Endothelial cell of umbilical vein (primary cell): ENCODE measurements around the gene SMARCC1. TPM values are rescaled to one million over a fixed set of nuclear protein-coding genes. Genes with fewer than 3 reads are reported as not detected.

Experiments used
- BruUV-seq: library from RNA; stranded (reverse); fragments of 400-500 nt; replicated peaks from 2 replicates; lab custom pipeline; 2021; lab: Mats Ljungman, UMichigan
- CTCF ChIA-PET: fragments of 300-600, 350-600 bp; sonication (Branson Sonifier 250); formaldehyde crosslinking; loops from one replicate; lab custom pipeline; 2021; ENCODE audit warnings: antibody characterized with exemption, inconsistent platforms; lab: Charles Lee
- POLR2A ChIA-PET: fragments of 300-600, 350-600 bp; sonication (Branson Sonifier 250); formaldehyde crosslinking; loops from one replicate; lab custom pipeline; 2021; ENCODE audit warnings: antibody characterized with exemption, inconsistent platforms; lab: Charles Lee
- DNase-seq: peaks from one replicate; pipeline ENCODE4 v3.0.0-alpha.2; 2011; ENCODE audit warnings: low read depth, low spot score
- FAIRE-seq: peaks from 2 replicates; lab custom pipeline; 2011; peaks lifted over from hg19 to GRCh38; lab: Jason Lieb, UNC
- H2AFZ ChIP-seq: 2 replicates; pipeline ENCODE4 v1.6.0; 2012; ENCODE audit warnings: low read depth, low read length, control low read depth, inconsistent platforms
- H3K27ac ChIP-seq: 2 replicates; pipeline ENCODE4 v1.5.1; 2011; ENCODE audit warnings: low read depth, mild to moderate bottlenecking, control low read depth, low read length, moderate library complexity; ENCODE audit not compliant: insufficient read depth
- H3K27me3 ChIP-seq, 2 experiments: 2 replicates each; pipeline versions ENCODE4 v1.6.0 to v1.6.1; 2011; ENCODE audit warnings: low read length in 2 of 2, mixed read lengths in 1 of 2; ENCODE audit not compliant: control insufficient read depth in 2 of 2, insufficient read depth in 2 of 2
- H3K36me3 ChIP-seq, 2 experiments: 2 replicates in 1 of 2; 3 replicates in 1 of 2; pipeline ENCODE4 v1.5.1; 2011; ENCODE audit warnings: low read length in 2 of 2, mild to moderate bottlenecking in 1 of 2, moderate library complexity in 1 of 2; ENCODE audit not compliant: control insufficient read depth in 2 of 2, insufficient read depth in 2 of 2; ENCODE audit errors: extremely low read depth in 1 of 2
- H3K4me1 ChIP-seq: 3 replicates; pipeline ENCODE4 v1.5.1; 2011; ENCODE audit warnings: mild to moderate bottlenecking, low read length; ENCODE audit not compliant: control insufficient read depth, insufficient read depth; ENCODE audit errors: extremely low read depth
- H3K4me2 ChIP-seq: 2 replicates; pipeline ENCODE4 v1.6.1; 2011; ENCODE audit warnings: low read length, control low read depth, mixed read lengths; ENCODE audit not compliant: insufficient read depth
- H3K4me3 ChIP-seq, 3 experiments: fragments of 200-600 bp in 1 of 3; sonication (generic), shearing (Covaris generic) in 1 of 3; replicated peaks in 1 of 3; 2 replicates each; pipeline ENCODE4 v1.5.1; 2011 to 2016; ENCODE audit warnings: control low read depth in 3 of 3, low read length in 3 of 3, mild to moderate bottlenecking in 2 of 3, inconsistent platforms in 1 of 3, low read depth in 1 of 3, moderate library complexity in 1 of 3; ENCODE audit not compliant: insufficient read depth in 1 of 3
- H3K79me2 ChIP-seq: 2 replicates; pipeline ENCODE4 v1.6.0; 2012; ENCODE audit warnings: low read length, inconsistent platforms; ENCODE audit not compliant: control insufficient read depth, insufficient read depth
- H3K9ac ChIP-seq: replicated peaks from 2 replicates; pipeline ENCODE3; 2011; ENCODE audit warnings: low read length, control low read depth; ENCODE audit not compliant: insufficient read depth; ENCODE audit errors: extremely low read depth
- H3K9me1 ChIP-seq: replicated peaks from 3 replicates; pipeline ENCODE4 v1.6.0; 2011; ENCODE audit warnings: mild to moderate bottlenecking, low read length; ENCODE audit not compliant: control insufficient read depth, insufficient read depth; ENCODE audit errors: extremely low read depth
- H3K9me3 ChIP-seq: replicated peaks from 2 replicates; pipeline ENCODE4 v1.5.1; 2012; ENCODE audit warnings: low read length, inconsistent platforms; ENCODE audit not compliant: control insufficient read depth, insufficient read depth
- H4K20me1 ChIP-seq: replicated peaks from 2 replicates; pipeline ENCODE3; 2011; ENCODE audit warnings: mild to moderate bottlenecking, low read length; ENCODE audit not compliant: control insufficient read depth, insufficient read depth; ENCODE audit errors: extremely low read depth
- EZH2 ChIP-seq: IDR thresholded peaks from 2 replicates; pipeline ENCODE4 v1.6.1; 2012; ENCODE audit warnings: borderline replicate concordance, low read depth, mild to moderate bottlenecking, moderate library complexity, low read length, inconsistent platforms; ENCODE audit not compliant: severe bottlenecking
- FOS ChIP-seq: IDR thresholded peaks from 2 replicates; pipeline ENCODE4 v1.6.1; 2011; ENCODE audit warnings: mild to moderate bottlenecking, low read length, moderate library complexity, borderline replicate concordance; ENCODE audit not compliant: insufficient read depth
- GATA2 ChIP-seq: IDR thresholded peaks from 2 replicates; pipeline ENCODE4 v1.7.0; 2011; ENCODE audit warnings: low read depth, mild to moderate bottlenecking, moderate library complexity, mixed read lengths, low read length; ENCODE audit not compliant: insufficient read length, insufficient read depth
- JUN ChIP-seq: IDR thresholded peaks from 2 replicates; pipeline ENCODE4 v1.6.1; 2011; ENCODE audit warnings: borderline replicate concordance, low read depth; ENCODE audit not compliant: insufficient read length, insufficient read depth
- MYC ChIP-seq: IDR thresholded peaks from one replicate; pipeline ENCODE4 v1.6.1; 2011; ENCODE audit warnings: mild to moderate bottlenecking, low read depth, low read length
- POLR2A ChIP-seq: IDR thresholded peaks from 2 replicates; pipeline ENCODE4 v1.6.1; 2012; ENCODE audit warnings: low read depth, mild to moderate bottlenecking, control low read depth, low read length
- POLR2AphosphoS5 ChIP-seq: IDR thresholded peaks from 2 replicates; pipeline ENCODE4 v1.6.1; 2012; ENCODE audit warnings: low read depth, mild to moderate bottlenecking, control low read depth, low read length, moderate library complexity; ENCODE audit not compliant: insufficient read depth
- dilution Hi-C: fragments of 300-500 bp; cut with MboI; formaldehyde crosslinking; loops from one replicate; pipeline ENCODE4 v1.15.0; 2019; ENCODE audit warnings: low sequenced_read_pairs; ENCODE audit not compliant: extremely low pct_ligation_motif_present
- intact Hi-C: fragments of 100-400 bp; cut with micrococcal nuclease; formaldehyde crosslinking; loops from one replicate; pipeline ENCODE4 v1.10.0; 2022
- polyA plus RNA-seq, 4 experiments: library from polyadenylated mRNA; depleted of rRNA in 3 of 4; stranded (reverse) in 3 of 4; unstranded in 1 of 4; fragments of >200 nt; gene quantifications; 2 replicates each; pipeline versions ENCODE4 v1.2.1 to v1.2.3, GENCODE V29; 2011 to 2012; ENCODE audit warnings: missing spikeins in 1 of 4
- total RNA-seq: library from RNA; stranded (reverse); gene quantifications from 2 replicates; pipeline ENCODE4 v1.2.3, GENCODE V29; 2021
- TF ChIP-seq, protein P1 (sequence below), 2 donors: IDR thresholded peaks; 1 replicate in 1 of 2; 2 replicates in 1 of 2; pipeline ENCODE4 v1.5.1; 2011; ENCODE audit warnings: low read length in 2 of 2, mild to moderate bottlenecking in 2 of 2, moderate library complexity in 2 of 2, control low read depth in 1 of 2, inconsistent platforms in 1 of 2, low read depth in 1 of 2; ENCODE audit not compliant: insufficient read depth in 1 of 2; ENCODE audit errors: extremely low read depth in 1 of 2
- TF ChIP-seq, protein P2 (sequence below): IDR thresholded peaks from 2 replicates; pipeline ENCODE4 v1.6.1; 2011; ENCODE audit not compliant: insufficient read depth, insufficient read length

The SMARCC1 gene
- total and polyA plus RNA-seq, 2 donors (not counting 3 experiments of a cell fraction or from before 2014, with no cell fraction given), result 23.0 to 138 TPM

- peaks cover 75% of the 10 kb centered on the region for H3K79me2 ChIP-seq
- FAIRE-seq, result no peak
- intact Hi-C loops, result no loop called here
These were observed 15.5 kb downstream of the SMARCC1 start for GRCh38 chr3:47766186-47766585.

GRCh38 chr3:47762233-47762632 is 19.5 kb downstream of the SMARCC1 start:
- Histone ChIP-seq H3K36me3 (no peaks in the 10 kb centered on the region), H2AFZ (no peak overlapping the region), H3K4me1 (no peaks in the 10 kb centered on the region), H3K27ac (no peak overlapping the region), H3K4me2 (no peak overlapping the region), H3K9me3 (no peaks in the 10 kb centered on the region), H3K79me2 (peaks cover 76% of the 10 kb centered on the region), H3K4me3 (no peak overlapping the region), H3K9me1 (no peaks in the 10 kb centered on the region), H3K27me3 (no peaks in the 10 kb centered on the region), H3K9ac (no peak overlapping the region), H4K20me1 (peaks cover 3% of the 10 kb centered on the region)
- FAIRE-seq, result no peak
- ChIA-PET POLR2A (no interaction called here), CTCF (interaction anchor here (3.3 kb wide), 1 partner anchor 11 kb away, joined by 10 read pairs; no protein-coding TSS in a partner anchor)
- intact Hi-C loops (no loop called here), dilution Hi-C loops (no loop called here)
- TF ChIP-seq GATA2 (no peak), POLR2A (no peak), POLR2AphosphoS5 (no peak), EZH2 (no peak), MYC (no peak), JUN (no peak), FOS (no peak)
- TF ChIP-seq, protein P1, sequence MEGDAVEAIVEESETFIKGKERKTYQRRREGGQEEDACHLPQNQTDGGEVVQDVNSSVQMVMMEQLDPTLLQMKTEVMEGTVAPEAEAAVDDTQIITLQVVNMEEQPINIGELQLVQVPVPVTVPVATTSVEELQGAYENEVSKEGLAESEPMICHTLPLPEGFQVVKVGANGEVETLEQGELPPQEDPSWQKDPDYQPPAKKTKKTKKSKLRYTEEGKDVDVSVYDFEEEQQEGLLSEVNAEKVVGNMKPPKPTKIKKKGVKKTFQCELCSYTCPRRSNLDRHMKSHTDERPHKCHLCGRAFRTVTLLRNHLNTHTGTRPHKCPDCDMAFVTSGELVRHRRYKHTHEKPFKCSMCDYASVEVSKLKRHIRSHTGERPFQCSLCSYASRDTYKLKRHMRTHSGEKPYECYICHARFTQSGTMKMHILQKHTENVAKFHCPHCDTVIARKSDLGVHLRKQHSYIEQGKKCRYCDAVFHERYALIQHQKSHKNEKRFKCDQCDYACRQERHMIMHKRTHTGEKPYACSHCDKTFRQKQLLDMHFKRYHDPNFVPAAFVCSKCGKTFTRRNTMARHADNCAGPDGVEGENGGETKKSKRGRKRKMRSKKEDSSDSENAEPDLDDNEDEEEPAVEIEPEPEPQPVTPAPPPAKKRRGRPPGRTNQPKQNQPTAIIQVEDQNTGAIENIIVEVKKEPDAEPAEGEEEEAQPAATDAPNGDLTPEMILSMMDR (IDR thresholded peaks at IDR 0.05; ENCODE audit: extremely low read depth in 1 of 2, insufficient read depth in 1 of 2, low read depth in 1 of 2, low read length in 2 of 2), result no peak
- TF ChIP-seq, protein P2, sequence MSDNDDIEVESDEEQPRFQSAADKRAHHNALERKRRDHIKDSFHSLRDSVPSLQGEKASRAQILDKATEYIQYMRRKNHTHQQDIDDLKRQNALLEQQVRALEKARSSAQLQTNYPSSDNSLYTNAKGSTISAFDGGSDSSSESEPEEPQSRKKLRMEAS, result no peak
- DNase-seq, result no peak
- BruUV-seq, result no TSS peak

More at GRCh38 chr3:47766186-47766585, 15.5 kb downstream of the SMARCC1 start:
- BruUV-seq, result no TSS peak
- ChIA-PET POLR2A (no interaction called here), CTCF (no interaction called here)
- no peak for TF ChIP-seq GATA2
- no peak for TF ChIP-seq FOS
- no peak for TF ChIP-seq POLR2A
- Histone ChIP-seq H3K9me1 (no peaks in the 10 kb centered on the region), H3K4me2 (no peak overlapping the region), H3K4me3 (no peak overlapping the region), H3K9ac (no peak overlapping the region), H3K27ac (no peak overlapping the region), H2AFZ (no peak overlapping the region), H3K4me1 (no peaks in the 10 kb centered on the region), H4K20me1 (peaks cover 3% of the 10 kb centered on the region), H3K9me3 (no peaks in the 10 kb centered on the region), H3K36me3 (no peaks in the 10 kb centered on the region), H3K27me3 (no peaks in the 10 kb centered on the region)
- dilution Hi-C loops, result no loop called here
- DNase-seq, result no peak
